Airway epithelial cell (primary cell): Measurements from ENCODE around the gene ATP1A4. TPM values are rescaled to one million over a fixed set of nuclear protein-coding genes. Genes with fewer than 3 reads are reported as not detected.

Experiments
- total RNA-seq: library from RNA; depleted of rRNA; stranded (reverse); fragments of >200 nt; gene quantifications from 2 replicates; pipeline ENCODE4 v1.2.3, GENCODE V29; 2015

Gene ATP1A4
- not detected in 2 replicates for total RNA-seq

GRCh38 chr1:160151303-160151702 lies at the start of gene ATP1A4:
Gene ATP1A4, plus strand, starts transcription at chr1:160151603. Its CDS starts 438 bp downstream, at chr1:160152041.

GRCh38 chr1:160115545-160116282 lies 35.7 kb upstream of the ATP1A4 start, which contains the start of gene ATP1A2:
Gene ATP1A2, plus strand, starts transcription at chr1:160115759. Its CDS starts 103 bp downstream, at chr1:160115862.

GRCh38 chr1:160189649-160190625 lies 38.5 kb downstream of the ATP1A4 start, which contains the start of gene CASQ1:
Gene CASQ1, plus strand, starts transcription at chr1:160190575. Its CDS starts 177 bp downstream, at chr1:160190752.

GRCh38 chr1:160205242-160206035 lies 54.0 kb downstream of the ATP1A4 start, which contains the start of gene PEA15:
Gene PEA15, plus strand, starts transcription at chr1:160205384. Its CDS starts 6,161 bp downstream, at chr1:160211545.

Other genes with a start within 250 kb of the ATP1A4 start
- 816 and 871 TPM in 2 replicates for gene TAGLN2, start 226.1 kb upstream of the ATP1A4 start, total RNA-seq
- gene IGSF9, start 206.0 kb upstream of the ATP1A4 start, total RNA-seq, result 42.0 and 44.1 TPM in 2 replicates
- gene SLAMF9, start 197.4 kb upstream of the ATP1A4 start, total RNA-seq, result 32.0 and 35.2 TPM in 2 replicates
- gene PIGM, start 119.6 kb upstream of the ATP1A4 start, total RNA-seq, result 2.2 and 2.3 TPM in 2 replicates
- gene KCNJ10, start 81.4 kb upstream of the ATP1A4 start, total RNA-seq, result not detected in 2 replicates
- gene KCNJ9, start 70.1 kb upstream of the ATP1A4 start, total RNA-seq, result not detected in 2 replicates
- 23.9 and 28.6 TPM in 2 replicates for gene IGSF8, start 53.0 kb upstream of the ATP1A4 start, total RNA-seq
- gene ATP1A2, start 35.8 kb upstream of the ATP1A4 start, total RNA-seq, result not detected in 2 replicates
- not detected in 2 replicates for gene CASQ1, start 39.0 kb downstream of the ATP1A4 start, total RNA-seq
- gene PEA15, start 53.8 kb downstream of the ATP1A4 start, total RNA-seq, result 25.6 and 42.9 TPM in 2 replicates
- gene DCAF8, start 110.9 kb downstream of the ATP1A4 start, total RNA-seq, result 19.0 and 46.5 TPM in 2 replicates
- gene PEX19, start 133.5 kb downstream of the ATP1A4 start, total RNA-seq, result 30.6 and 63.0 TPM in 2 replicates
- 80.3 and 112 TPM in 2 replicates for gene COPA, start 191.6 kb downstream of the ATP1A4 start, total RNA-seq
- gene NCSTN, start 191.8 kb downstream of the ATP1A4 start, total RNA-seq, result 41.4 and 57.1 TPM in 2 replicates
- not detected in 2 replicates for gene NHLH1, start 215.5 kb downstream of the ATP1A4 start, total RNA-seq
- 9.9 and 16.4 TPM in 2 replicates for gene VANGL2, start 249.0 kb downstream of the ATP1A4 start, total RNA-seq